Measurements from ENCODE around the gene MARS1. TPM values are rescaled to one million over a fixed set of nuclear protein-coding genes. Genes with fewer than 3 reads are reported as not detected.

MARS1 gene
- total and polyA plus RNA-seq, 8 donors, result 92.5 to 168 (median 110) TPM

DNA sequence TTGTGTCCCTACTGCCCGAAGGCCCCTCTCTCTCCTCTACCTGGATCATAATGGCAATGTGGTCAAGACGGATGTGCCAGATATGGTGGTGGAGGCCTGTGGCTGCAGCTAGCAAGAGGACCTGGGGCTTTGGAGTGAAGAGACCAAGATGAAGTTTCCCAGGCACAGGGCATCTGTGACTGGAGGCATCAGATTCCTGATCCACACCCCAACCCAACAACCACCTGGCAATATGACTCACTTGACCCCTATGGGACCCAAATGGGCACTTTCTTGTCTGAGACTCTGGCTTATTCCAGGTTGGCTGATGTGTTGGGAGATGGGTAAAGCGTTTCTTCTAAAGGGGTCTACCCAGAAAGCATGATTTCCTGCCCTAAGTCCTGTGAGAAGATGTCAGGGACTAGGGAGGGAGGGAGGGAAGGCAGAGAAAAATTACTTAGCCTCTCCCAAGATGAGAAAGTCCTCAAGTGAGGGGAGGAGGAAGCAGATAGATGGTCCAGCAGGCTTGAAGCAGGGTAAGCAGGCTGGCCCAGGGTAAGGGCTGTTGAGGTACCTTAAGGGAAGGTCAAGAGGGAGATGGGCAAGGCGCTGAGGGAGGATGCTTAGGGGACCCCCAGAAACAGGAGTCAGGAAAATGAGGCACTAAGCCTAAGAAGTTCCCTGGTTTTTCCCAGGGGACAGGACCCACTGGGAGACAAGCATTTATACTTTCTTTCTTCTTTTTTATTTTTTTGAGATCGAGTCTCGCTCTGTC lies 31.0 kb upstream of the MARS1 start:
- H3K36me3 ChIP-seq, result no peaks in the 10 kb centered on the region
- DNase-seq (no peak), ATAC-seq (no peak)
- H3K9me3 ChIP-seq, result no peaks in the 10 kb centered on the region
- H3K27ac ChIP-seq, result no peak overlapping the region
- intact Hi-C loops (cut with DNase I), result loop anchor here in 1 of 2 donors (10.0 kb wide), 1 partner anchor 192 kb away; no protein-coding TSS in a partner anchor
- TF ChIP-seq, protein P1, sequence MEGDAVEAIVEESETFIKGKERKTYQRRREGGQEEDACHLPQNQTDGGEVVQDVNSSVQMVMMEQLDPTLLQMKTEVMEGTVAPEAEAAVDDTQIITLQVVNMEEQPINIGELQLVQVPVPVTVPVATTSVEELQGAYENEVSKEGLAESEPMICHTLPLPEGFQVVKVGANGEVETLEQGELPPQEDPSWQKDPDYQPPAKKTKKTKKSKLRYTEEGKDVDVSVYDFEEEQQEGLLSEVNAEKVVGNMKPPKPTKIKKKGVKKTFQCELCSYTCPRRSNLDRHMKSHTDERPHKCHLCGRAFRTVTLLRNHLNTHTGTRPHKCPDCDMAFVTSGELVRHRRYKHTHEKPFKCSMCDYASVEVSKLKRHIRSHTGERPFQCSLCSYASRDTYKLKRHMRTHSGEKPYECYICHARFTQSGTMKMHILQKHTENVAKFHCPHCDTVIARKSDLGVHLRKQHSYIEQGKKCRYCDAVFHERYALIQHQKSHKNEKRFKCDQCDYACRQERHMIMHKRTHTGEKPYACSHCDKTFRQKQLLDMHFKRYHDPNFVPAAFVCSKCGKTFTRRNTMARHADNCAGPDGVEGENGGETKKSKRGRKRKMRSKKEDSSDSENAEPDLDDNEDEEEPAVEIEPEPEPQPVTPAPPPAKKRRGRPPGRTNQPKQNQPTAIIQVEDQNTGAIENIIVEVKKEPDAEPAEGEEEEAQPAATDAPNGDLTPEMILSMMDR (IDR thresholded peaks at IDR 0.05), result no peak
- H3K4me1 ChIP-seq, result peaks cover 6 to 32% of the 10 kb centered on the region in 2 donors
- no peak overlapping the region for H3K4me3 ChIP-seq
- H3K27me3 ChIP-seq, result peaks cover 3 to 43% of the 10 kb centered on the region in 2 donors

DNA sequence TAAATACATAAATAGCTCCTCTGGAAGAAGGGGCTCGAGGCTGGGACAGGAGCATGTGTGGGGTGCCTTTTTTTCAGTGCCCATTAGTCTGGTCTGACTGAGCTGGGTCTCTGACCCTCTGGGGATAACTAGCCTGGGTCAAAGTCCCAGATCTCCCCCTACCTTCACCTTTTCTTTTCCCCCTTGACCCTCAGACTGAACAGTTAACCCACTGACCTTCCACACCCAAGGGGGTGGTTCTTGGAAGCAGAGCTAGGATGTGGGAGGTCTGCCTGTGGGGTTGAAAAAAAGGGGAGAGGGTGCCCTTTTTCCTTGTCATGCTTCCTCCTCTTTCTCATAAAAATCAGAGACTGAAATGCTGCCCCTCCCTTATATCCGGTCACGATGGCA lies 29.2 kb upstream of the MARS1 start:
- Histone ChIP-seq H3K36me3 (no peaks in the 10 kb centered on the region), H3K27me3 (peaks cover 3 to 51% of the 10 kb centered on the region in 2 donors), H3K4me1 (peaks cover 6 to 45% of the 10 kb centered on the region in 2 donors), H3K4me3 (peak overlapping the region; percentile 68 to 69), H3K27ac (peak overlapping the region; percentile 73 to 87), H3K9me3 (no peaks in the 10 kb centered on the region)
- ATAC-seq (no peak), DNase-seq (no peak)
- intact Hi-C loops (cut with DNase I), result loop anchor here in 1 of 2 donors (10.0 kb wide), 1 partner anchor 194 kb away; no protein-coding TSS in a partner anchor
- TF ChIP-seq, protein P1 (IDR thresholded peaks at IDR 0.05), result no peak

DNA sequence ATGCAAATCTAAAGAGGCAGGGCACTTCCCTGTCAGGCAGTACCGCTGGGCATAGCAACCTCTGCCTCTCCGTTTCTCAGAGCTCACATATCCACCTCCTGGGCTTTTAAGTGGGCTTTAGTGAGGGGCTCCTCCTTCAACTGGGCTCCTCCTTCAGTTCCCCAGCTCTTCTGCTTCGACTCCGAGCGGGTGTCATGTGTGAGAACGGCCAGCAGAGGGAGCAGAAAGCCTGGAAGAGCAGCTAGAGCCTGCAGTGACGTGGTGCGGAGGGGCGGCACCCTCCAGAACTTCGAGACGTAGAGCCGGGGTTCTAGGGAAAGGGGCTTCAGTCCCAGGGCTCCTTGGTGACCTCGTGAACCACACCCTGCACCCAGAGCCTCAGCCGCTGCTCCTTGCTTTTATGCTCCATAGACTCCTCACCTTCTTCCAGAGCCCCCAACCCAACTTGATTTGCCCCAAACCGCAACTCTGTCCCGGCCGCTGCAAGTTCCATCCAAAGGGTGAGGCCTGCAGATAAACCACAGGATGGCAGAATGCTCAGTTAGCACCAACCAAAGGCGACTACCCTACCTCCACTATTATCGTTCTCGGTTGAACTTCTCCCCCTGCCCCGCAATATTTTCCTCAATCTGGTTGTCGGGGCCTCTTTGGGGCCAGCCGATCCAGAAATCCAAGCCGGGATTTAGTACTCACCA lies 28.7 kb upstream of the MARS1 start:
- H3K4me1 ChIP-seq, result peaks cover 6 to 45% of the 10 kb centered on the region in 2 donors
- TF ChIP-seq, protein P1 (IDR thresholded peaks at IDR 0.05), result peak; percentile 94 to 95
- intact Hi-C loops (cut with DNase I), result loop anchor here in 1 of 2 donors (10.0 kb wide), 1 partner anchor 194 kb away; no protein-coding TSS in a partner anchor
- peaks cover 3 to 56% of the 10 kb centered on the region in 2 donors for H3K27me3 ChIP-seq
- no peaks in the 10 kb centered on the region for H3K36me3 ChIP-seq
- no peaks in the 10 kb centered on the region for H3K9me3 ChIP-seq
- ATAC-seq, result peak; percentile 85
- H3K27ac ChIP-seq, result peak overlapping the region; percentile 73 to 87
- H3K4me3 ChIP-seq, result peak overlapping the region; percentile 68 to 69
- peak; percentile 94 to 98 (median 98) for DNase-seq

DNA sequence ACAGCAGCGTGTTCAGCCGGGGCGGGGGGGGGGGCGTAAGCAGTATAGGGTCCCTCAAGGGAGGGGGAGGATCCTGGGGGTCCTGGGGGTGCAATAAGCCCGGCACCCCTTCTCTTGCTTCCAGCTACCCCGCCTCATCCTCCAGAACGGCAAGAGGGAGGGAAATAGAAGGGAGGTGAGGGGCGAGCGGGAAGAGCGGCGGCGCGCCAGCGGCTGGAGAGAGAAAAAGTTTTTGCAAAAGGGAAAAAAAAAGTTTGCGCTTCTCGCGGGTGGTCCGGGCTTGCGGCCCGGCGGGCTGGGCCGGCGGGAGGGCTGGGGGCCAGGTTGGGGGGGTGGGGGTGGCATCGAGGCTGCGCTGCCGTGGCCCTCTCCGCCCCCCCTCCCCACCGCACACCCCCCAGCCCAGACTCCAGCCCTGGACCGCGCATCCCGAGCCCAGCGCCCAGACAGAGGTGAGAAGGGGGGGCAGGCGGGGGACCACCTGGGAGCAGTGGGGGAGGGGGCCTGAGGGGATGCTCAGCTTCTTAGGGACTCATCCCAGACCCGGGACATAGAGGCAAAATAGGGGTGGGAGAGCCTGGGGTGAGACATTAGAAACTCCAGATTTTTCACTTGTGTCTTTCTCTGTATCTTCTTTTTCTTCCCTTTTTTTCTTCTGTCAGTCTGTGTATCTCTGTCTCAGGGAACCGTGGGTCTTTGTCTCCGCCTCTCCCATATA lies 28.0 kb upstream of the MARS1 start, which contains the start of gene GLI1:
TSS of gene GLI1 (plus strand) at position 36 of the 718 bp plus-strand sequence. CDS start 3,907 bp downstream, outside the sequence.
- Histone ChIP-seq H3K9me3 (no peaks in the 10 kb centered on the region), H3K27ac (peak within 1 kb of the TSS; percentile 73 to 87), H3K36me3 (no peaks in the 10 kb centered on the region), H3K4me3 (peak within 1 kb of the TSS; percentile 68 to 69), H3K4me1 (peaks cover 6 to 45% of the 10 kb centered on the region in 2 donors), H3K27me3 (peaks cover 3 to 62% of the 10 kb centered on the region in 2 donors)
- intact Hi-C loops (cut with DNase I), result loop anchor here in 1 of 2 donors (10.0 kb wide), 1 partner anchor 195 kb away; no protein-coding TSS in a partner anchor
- TF ChIP-seq, protein P1 (IDR thresholded peaks at IDR 0.05), result no peak
- peak in 1 of 4 donors; percentile 46 for DNase-seq
- ATAC-seq, result no peak

Measured in left lung (tissue), 10 donors.